NCI-H1417 treated with DMSO at 0.1 percent for 48 hours (cell line): Measurements from ENCODE around the gene TYW1B.
"Not testable (repeated sequence)": the region's sequence is repeated elsewhere in the genome, so short reads cannot be mapped to it uniquely, and the experiment has no call there.

Experiments
- DNase-seq: peaks from one replicate; lab custom pipeline; 2025; lab: John Stamatoyannopoulos, UW

TYW1B gene

GRCh38 chr7:72810437-72810836 lies 17.6 kb downstream of the TYW1B start:
- DNase-seq, result not testable (repeated sequence)

GRCh38 chr7:72808511-72808910 lies 19.5 kb downstream of the TYW1B start:
- DNase-seq, result not testable (repeated sequence)

GRCh38 chr7:72806851-72807250 lies 21.1 kb downstream of the TYW1B start:
- not testable (repeated sequence) for DNase-seq

- no peak for DNase-seq
Observed at GRCh38 chr7:72805526-72806494, 22.2 kb downstream of the TYW1B start.

- DNase-seq, result not testable (repeated sequence)
Observed at GRCh38 chr7:72803778-72804177, 24.2 kb downstream of the TYW1B start.

- not testable (repeated sequence) for DNase-seq
Observed at GRCh38 chr7:72801564-72801963, 26.4 kb downstream of the TYW1B start.

- not testable (repeated sequence) for DNase-seq
Observed at GRCh38 chr7:72795401-72795800, 32.6 kb downstream of the TYW1B start.

- no peak for DNase-seq
Observed at GRCh38 chr7:72793791-72794190, 34.2 kb downstream of the TYW1B start.

GRCh38 chr7:72790698-72791060 lies 37.3 kb downstream of the TYW1B start:
- DNase-seq, result not testable (repeated sequence)

- DNase-seq, result not testable (repeated sequence)
Observed at GRCh38 chr7:72790048-72790697, 37.8 kb downstream of the TYW1B start.

GRCh38 chr7:72785166-72785955 lies 42.6 kb downstream of the TYW1B start:
- DNase-seq, result no peak

- not testable (repeated sequence) for DNase-seq
Observed at GRCh38 chr7:72783601-72784370, 44.2 kb downstream of the TYW1B start.

GRCh38 chr7:72781631-72782030 lies 46.4 kb downstream of the TYW1B start:
- no peak for DNase-seq

GRCh38 chr7:72781161-72781560 lies 46.8 kb downstream of the TYW1B start:
- no peak for DNase-seq

GRCh38 chr7:72780289-72780894 lies 47.6 kb downstream of the TYW1B start:
- not testable (repeated sequence) for DNase-seq

GRCh38 chr7:72777167-72777566 lies 50.8 kb downstream of the TYW1B start:
- not testable (repeated sequence) for DNase-seq

- DNase-seq, result not testable (repeated sequence)
Observed at GRCh38 chr7:72772627-72773026, 55.4 kb downstream of the TYW1B start.

GRCh38 chr7:72766994-72767393 lies 61.0 kb downstream of the TYW1B start:
- not testable (repeated sequence) for DNase-seq

- DNase-seq, result no peak
Observed at GRCh38 chr7:72760602-72761001, 67.4 kb downstream of the TYW1B start.

GRCh38 chr7:72754312-72754711 lies 73.7 kb downstream of the TYW1B start:
- DNase-seq, result no peak

GRCh38 chr7:72753781-72754180 lies 74.2 kb downstream of the TYW1B start:
- DNase-seq, result no peak
